ENCODE measurements around the gene MYOZ2. TPM values are rescaled to one million over a fixed set of nuclear protein-coding genes. Genes with fewer than 3 reads are reported as not detected.

Gene MYOZ2
- total RNA-seq, 2 donors from 2014 or later = not detected

- 83 to 100% methylated on average over 1 of the region's 1 CpG for WGBS, 2 experiments (ENCODE audit: insufficient coverage in 1 of 2, insufficient read length in 1 of 2)
- H3K4me1 ChIP-seq (ENCODE audit: control insufficient read depth, insufficient read depth, low read length) = peaks cover 18% of the 10 kb centered on the region
- H3K9me3 Mint-ChIP-seq = peaks cover 20% of the 10 kb centered on the region
- H3K27me3 Mint-ChIP-seq (ENCODE audit: insufficient read depth) = no peaks in the 10 kb centered on the region
- no peak for DNase-seq
- H3K9me3 ChIP-seq (ENCODE audit: control insufficient read depth, low read length) = no peaks in the 10 kb centered on the region
- no peak for TF ChIP-seq CTCF (conservative IDR thresholded peaks at IDR 0.05)
- no peak overlapping the region for H3K4me3 Mint-ChIP-seq
- no peak overlapping the region for H3K4me3 ChIP-seq (ENCODE audit: low read length)
- no peaks in the 10 kb centered on the region for H3K27me3 ChIP-seq (ENCODE audit: control insufficient read depth, insufficient read depth, low read length, poor library complexity, severe bottlenecking)
- H3K36me3 Mint-ChIP-seq (ENCODE audit: low read depth) = peaks cover 4% of the 10 kb centered on the region
- no peak overlapping the region for H3K27ac ChIP-seq (ENCODE audit: low read depth, low read length)
- H3K36me3 ChIP-seq (ENCODE audit: control insufficient read depth, insufficient read depth, low read length) = no peaks in the 10 kb centered on the region
- no peak overlapping the region for H3K9ac ChIP-seq (ENCODE audit: extremely low read depth, low read length, poor library complexity, severe bottlenecking)
- peaks cover 46% of the 10 kb centered on the region for H3K4me1 Mint-ChIP-seq
- H3K27ac Mint-ChIP-seq = no peak overlapping the region
Measured at GRCh38 chr4:119206178-119206577, 70.5 kb downstream of the MYOZ2 start.

- Mint-ChIP-seq H3K27me3 (ENCODE audit: insufficient read depth) (no peaks in the 10 kb centered on the region), H3K36me3 (ENCODE audit: low read depth) (peaks cover 4% of the 10 kb centered on the region), H3K27ac (no peak overlapping the region), H3K4me3 (no peak overlapping the region), H3K9me3 (peaks cover 11% of the 10 kb centered on the region), H3K4me1 (peaks cover 51% of the 10 kb centered on the region)
- H3K4me1 ChIP-seq (ENCODE audit: control insufficient read depth, insufficient read depth, low read length) = peaks cover 18% of the 10 kb centered on the region
- TF ChIP-seq CTCF (conservative IDR thresholded peaks at IDR 0.05) = no peak
- H3K9ac ChIP-seq (ENCODE audit: extremely low read depth, low read length, poor library complexity, severe bottlenecking) = no peak overlapping the region
- no peak overlapping the region for H3K4me3 ChIP-seq (ENCODE audit: low read length)
- H3K27me3 ChIP-seq (ENCODE audit: control insufficient read depth, insufficient read depth, low read length, poor library complexity, severe bottlenecking) = no peaks in the 10 kb centered on the region
- no peaks in the 10 kb centered on the region for H3K36me3 ChIP-seq (ENCODE audit: control insufficient read depth, insufficient read depth, low read length)
- no peak overlapping the region for H3K27ac ChIP-seq (ENCODE audit: low read depth, low read length)
- 43 to 67% methylated on average over 1 of the region's 1 CpG for WGBS, 2 experiments (ENCODE audit: insufficient coverage in 1 of 2, insufficient read length in 1 of 2)
- no peak for DNase-seq
- no peaks in the 10 kb centered on the region for H3K9me3 ChIP-seq (ENCODE audit: control insufficient read depth, low read length)
Measured at GRCh38 chr4:119207051-119207450, 71.4 kb downstream of the MYOZ2 start.

GRCh38 chr4:119209077-119209476 lies 73.4 kb downstream of the MYOZ2 start:
- no peak for TF ChIP-seq CTCF (conservative IDR thresholded peaks at IDR 0.05)
- Histone ChIP-seq H3K27ac (ENCODE audit: low read depth, low read length) (no peak overlapping the region), H3K4me3 (ENCODE audit: low read length) (no peak overlapping the region), H3K27me3 (ENCODE audit: control insufficient read depth, insufficient read depth, low read length, poor library complexity, severe bottlenecking) (no peaks in the 10 kb centered on the region), H3K9me3 (ENCODE audit: control insufficient read depth, low read length) (no peaks in the 10 kb centered on the region), H3K9ac (ENCODE audit: extremely low read depth, low read length, poor library complexity, severe bottlenecking) (no peak overlapping the region), H3K36me3 (ENCODE audit: control insufficient read depth, insufficient read depth, low read length) (no peaks in the 10 kb centered on the region), H3K4me1 (ENCODE audit: control insufficient read depth, insufficient read depth, low read length) (peaks cover 18% of the 10 kb centered on the region)
- no peaks in the 10 kb centered on the region for H3K36me3 Mint-ChIP-seq (ENCODE audit: low read depth)
- no peaks in the 10 kb centered on the region for H3K9me3 Mint-ChIP-seq
- no peaks in the 10 kb centered on the region for H3K27me3 Mint-ChIP-seq (ENCODE audit: insufficient read depth)
- no peak overlapping the region for H3K4me3 Mint-ChIP-seq
- no peak for DNase-seq
- H3K27ac Mint-ChIP-seq = peak overlapping the region; percentile 14
- peaks cover 51% of the 10 kb centered on the region for H3K4me1 Mint-ChIP-seq
